CD4-positive, alpha-beta memory T cell (primary cell): ENCODE results near the gene MFSD1. TPM values are rescaled to one million over a fixed set of nuclear protein-coding genes. Genes with fewer than 3 reads are reported as not detected.

Experiments used
- CTCF ChIA-PET: fragments of 350-600 bp; sonication (Branson Sonifier 250); formaldehyde crosslinking; loops from one replicate; lab custom pipeline; 2021; ENCODE audit warnings: inconsistent platforms; ENCODE audit not compliant: partially characterized antibody; lab: Charles Lee
- POLR2A ChIA-PET: fragments of 350-600 bp; sonication (Branson Sonifier 250); formaldehyde crosslinking; loops from one replicate; lab custom pipeline; 2021; ENCODE audit not compliant: partially characterized antibody; lab: Charles Lee
- DNase-seq, 5 donors: peaks; one replicate each; pipeline versions ENCODE4 v3.0.0 to v3.0.0-alpha.2; 2020 to 2022; ENCODE audit warnings: mixed read lengths in 1 of 5
- H3K27ac ChIP-seq: one replicate; pipeline ENCODE4 v1.7.0; 2013; ENCODE audit warnings: low read depth, low read length
- H3K27me3 ChIP-seq: 2 replicates; pipeline ENCODE4 v1.7.0; 2013; ENCODE audit warnings: mild to moderate bottlenecking, low read length, moderate library complexity; ENCODE audit not compliant: insufficient read depth
- H3K36me3 ChIP-seq: 2 replicates; pipeline ENCODE4 v1.7.0; 2013; ENCODE audit warnings: mild to moderate bottlenecking, low read length, moderate library complexity; ENCODE audit not compliant: insufficient read depth
- H3K4me1 ChIP-seq: 2 replicates; pipeline ENCODE4 v1.7.0; 2013; ENCODE audit warnings: mild to moderate bottlenecking, low read length, moderate library complexity; ENCODE audit not compliant: insufficient read depth
- H3K4me3 ChIP-seq, 2 donors: one replicate each; pipeline ENCODE4 v1.7.0; 2013; ENCODE audit warnings: low read length in 2 of 2, mild to moderate bottlenecking in 1 of 2
- H3K9me3 ChIP-seq, 2 donors: one replicate each; pipeline ENCODE4 v1.7.0; 2013; ENCODE audit warnings: low read length in 2 of 2, control low read depth in 1 of 2; ENCODE audit not compliant: control insufficient read depth in 1 of 2
- H3K27ac Mint-ChIP-seq, 7 donors: one replicate each; pipeline ENCODE4 v1.8.0; 2020 to 2021; ENCODE audit warnings: mixed read lengths in 7 of 7, mild to moderate bottlenecking in 6 of 7, inconsistent platforms in 3 of 7, moderate library complexity in 3 of 7
- H3K27me3 Mint-ChIP-seq, 2 donors: one replicate each; pipeline ENCODE4 v1.8.0; 2020 to 2021; ENCODE audit warnings: mixed read lengths in 2 of 2
- H3K36me3 Mint-ChIP-seq, 2 donors: one replicate each; pipeline ENCODE4 v1.8.0; 2020 to 2021; ENCODE audit warnings: mixed read lengths in 2 of 2, inconsistent platforms in 1 of 2, mild to moderate bottlenecking in 1 of 2
- H3K4me1 Mint-ChIP-seq, 4 donors: one replicate each; pipeline ENCODE4 v1.8.0; 2020 to 2021; ENCODE audit warnings: mixed read lengths in 4 of 4, mild to moderate bottlenecking in 1 of 4
- H3K4me3 Mint-ChIP-seq, 8 donors: one replicate each; pipeline ENCODE4 v1.8.0; 2020 to 2021; ENCODE audit warnings: mixed read lengths in 8 of 8, mild to moderate bottlenecking in 7 of 8, moderate library complexity in 6 of 8, inconsistent platforms in 3 of 8
- H3K9me3 Mint-ChIP-seq, 8 donors: one replicate each; pipeline ENCODE4 v1.8.0; 2020 to 2021; ENCODE audit warnings: mixed read lengths in 8 of 8, mild to moderate bottlenecking in 5 of 8, inconsistent platforms in 3 of 8, moderate library complexity in 1 of 8
- intact Hi-C: fragments of 100-400 bp; cut with micrococcal nuclease; formaldehyde crosslinking; loops from one replicate; pipeline ENCODE4 v1.15.1; 2023
- polyA plus RNA-seq, 2 donors: library from polyadenylated mRNA; unstranded; fragments of 300-500 nt; fragmentation: Illumina TruSeq; gene quantifications; one replicate each; pipeline ENCODE4 v1.2.3, GENCODE V29; 2021
- total RNA-seq, 2 experiments: library from RNA; stranded (reverse); gene quantifications; one replicate each; pipeline ENCODE4 v1.2.3, GENCODE V29; 2021

MFSD1 gene
- total and polyA plus RNA-seq, 4 experiments from 2014 or later, result 31.7 to 75.0 (median 42.6) TPM

- H3K36me3 ChIP-seq, result no peaks in the 10 kb centered on the region
- no peaks in the 10 kb centered on the region for H3K4me1 ChIP-seq
- Mint-ChIP-seq H3K4me1 (no peaks in the 10 kb centered on the region), H3K36me3 (peaks cover 37 to 48% of the 10 kb centered on the region in 2 donors), H3K27me3 (no peaks in the 10 kb centered on the region), H3K27ac (no peak overlapping the region), H3K9me3 (peaks cover 0 to 2% (median 0%) of the 10 kb centered on the region in 8 donors), H3K4me3 (no peak overlapping the region)
- POLR2A ChIA-PET, result no interaction called here
- DNase-seq, result no peak
- H3K27ac ChIP-seq, result no peak overlapping the region
- H3K9me3 ChIP-seq, result no peaks in the 10 kb centered on the region
- no peaks in the 10 kb centered on the region for H3K27me3 ChIP-seq
- no peak overlapping the region for H3K4me3 ChIP-seq
- CTCF ChIA-PET, result no interaction called here
- intact Hi-C loops, result no loop called here
Measured at GRCh38 chr3:158831861-158832260, 30.0 kb downstream of the MFSD1 start.

DNA sequence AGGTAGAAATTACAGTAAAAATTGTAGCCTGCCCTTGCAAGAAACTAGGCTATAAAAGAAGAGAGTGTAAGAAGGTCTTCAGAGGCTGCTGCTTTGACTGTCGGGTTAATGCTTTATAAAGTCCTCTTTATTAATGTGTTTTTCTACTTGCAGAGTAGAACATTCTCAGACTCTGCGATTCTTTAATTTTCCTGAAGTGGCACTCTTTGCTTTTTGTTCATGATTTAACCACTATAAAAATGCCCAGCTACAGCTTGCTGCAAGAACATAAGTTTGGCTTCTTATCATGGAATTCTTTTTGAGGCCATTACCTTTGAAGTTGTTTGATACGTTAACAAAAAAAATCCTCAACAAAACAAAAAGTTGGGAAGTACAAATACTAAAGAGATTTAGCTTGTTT, 33.8 kb downstream of the MFSD1 start:
- no peak overlapping the region for H3K27ac Mint-ChIP-seq
- no peaks in the 10 kb centered on the region for H3K4me1 ChIP-seq
- peaks cover 0 to 2% (median 0%) of the 10 kb centered on the region in 8 donors for H3K9me3 Mint-ChIP-seq
- H3K4me3 ChIP-seq, result no peak overlapping the region
- intact Hi-C loops, result no loop called here
- no peaks in the 10 kb centered on the region for H3K27me3 ChIP-seq
- no peaks in the 10 kb centered on the region for H3K9me3 ChIP-seq
- CTCF ChIA-PET, result no interaction called here
- H3K27me3 Mint-ChIP-seq, result no peaks in the 10 kb centered on the region
- no peak for DNase-seq
- H3K4me3 Mint-ChIP-seq, result no peak overlapping the region
- POLR2A ChIA-PET, result no interaction called here
- H3K36me3 Mint-ChIP-seq, result peaks cover 12 to 22% of the 10 kb centered on the region in 2 donors
- no peak overlapping the region for H3K27ac ChIP-seq
- H3K36me3 ChIP-seq, result no peaks in the 10 kb centered on the region
- no peaks in the 10 kb centered on the region for H3K4me1 Mint-ChIP-seq

GRCh38 chr3:158836312-158836711, 34.5 kb downstream of the MFSD1 start:
- Mint-ChIP-seq H3K4me3 (no peak overlapping the region), H3K4me1 (no peaks in the 10 kb centered on the region), H3K36me3 (peaks cover 7 to 16% of the 10 kb centered on the region in 2 donors), H3K27me3 (no peaks in the 10 kb centered on the region), H3K9me3 (no peaks in the 10 kb centered on the region), H3K27ac (no peak overlapping the region)
- ChIA-PET POLR2A (no interaction called here), CTCF (no interaction called here)
- Histone ChIP-seq H3K4me3 (no peak overlapping the region), H3K36me3 (no peaks in the 10 kb centered on the region), H3K4me1 (no peaks in the 10 kb centered on the region), H3K9me3 (no peaks in the 10 kb centered on the region), H3K27me3 (no peaks in the 10 kb centered on the region), H3K27ac (no peak overlapping the region)
- intact Hi-C loops, result no loop called here
- no peak for DNase-seq

DNA sequence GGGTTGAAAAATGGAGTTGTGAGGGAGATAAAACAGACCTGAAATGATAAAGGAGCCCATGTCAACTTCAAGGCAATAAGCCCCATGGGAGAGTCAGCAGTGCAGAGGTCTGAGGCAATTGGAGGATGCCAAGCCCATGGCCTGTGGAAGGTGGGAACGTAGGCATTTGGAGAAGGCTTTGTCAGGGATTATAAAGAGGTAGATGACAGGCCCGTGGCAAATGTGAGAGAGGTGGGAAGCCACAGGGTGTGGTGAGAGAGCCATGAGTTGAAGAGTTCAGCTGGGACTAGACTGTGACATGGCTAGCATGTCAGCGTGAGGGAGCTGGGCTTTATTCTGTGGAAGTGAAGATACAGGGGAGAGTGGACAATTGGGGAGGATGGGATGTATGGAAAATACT, 35.4 kb downstream of the MFSD1 start:
- H3K27me3 Mint-ChIP-seq, result no peaks in the 10 kb centered on the region
- Histone ChIP-seq H3K27ac (no peak overlapping the region), H3K27me3 (no peaks in the 10 kb centered on the region), H3K4me3 (no peak overlapping the region), H3K4me1 (no peaks in the 10 kb centered on the region), H3K36me3 (no peaks in the 10 kb centered on the region), H3K9me3 (no peaks in the 10 kb centered on the region)
- peak overlapping the region in 1 of 7 donors; percentile 54 for H3K27ac Mint-ChIP-seq
- no peaks in the 10 kb centered on the region for H3K9me3 Mint-ChIP-seq
- H3K4me3 Mint-ChIP-seq, result no peak overlapping the region
- ChIA-PET CTCF (no interaction called here), POLR2A (no interaction called here)
- DNase-seq, result no peak
- H3K4me1 Mint-ChIP-seq, result no peaks in the 10 kb centered on the region
- intact Hi-C loops, result no loop called here
- peaks cover 1 to 6% of the 10 kb centered on the region in 2 donors for H3K36me3 Mint-ChIP-seq

DNA sequence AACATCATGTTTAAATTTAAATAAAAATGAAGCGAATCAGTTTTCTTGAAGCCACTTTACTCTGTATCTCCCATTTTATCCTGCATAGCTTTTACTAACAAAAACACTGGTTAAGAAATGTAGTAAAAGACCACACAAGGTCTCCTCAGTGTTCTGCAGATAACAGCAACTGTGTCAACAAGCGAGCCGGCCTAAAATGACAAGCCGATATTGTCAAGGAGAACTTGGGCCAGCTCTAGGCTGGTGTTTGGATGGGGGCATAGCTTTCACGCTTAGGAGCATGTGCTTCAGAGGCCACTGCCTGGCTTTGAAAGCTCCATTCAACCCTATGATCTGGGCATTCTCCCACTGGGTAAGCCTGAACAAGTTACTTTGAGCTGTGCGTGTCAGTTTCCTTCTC, 38.1 kb downstream of the MFSD1 start:
- ChIA-PET CTCF (interaction anchor here (2.1 kb wide), 1 partner anchor 420 kb away, joined by 5 read pairs; no protein-coding TSS in a partner anchor), POLR2A (no interaction called here)
- no peak overlapping the region for H3K4me3 ChIP-seq
- no peak for DNase-seq
- H3K27ac ChIP-seq, result no peak overlapping the region
- Mint-ChIP-seq H3K36me3 (no peaks in the 10 kb centered on the region), H3K4me3 (no peak overlapping the region), H3K27me3 (no peaks in the 10 kb centered on the region), H3K9me3 (no peaks in the 10 kb centered on the region), H3K4me1 (no peaks in the 10 kb centered on the region), H3K27ac (no peak overlapping the region)
- intact Hi-C loops, result no loop called here
- no peaks in the 10 kb centered on the region for H3K36me3 ChIP-seq
- no peaks in the 10 kb centered on the region for H3K9me3 ChIP-seq
- H3K27me3 ChIP-seq, result no peaks in the 10 kb centered on the region
- H3K4me1 ChIP-seq, result no peaks in the 10 kb centered on the region

DNA sequence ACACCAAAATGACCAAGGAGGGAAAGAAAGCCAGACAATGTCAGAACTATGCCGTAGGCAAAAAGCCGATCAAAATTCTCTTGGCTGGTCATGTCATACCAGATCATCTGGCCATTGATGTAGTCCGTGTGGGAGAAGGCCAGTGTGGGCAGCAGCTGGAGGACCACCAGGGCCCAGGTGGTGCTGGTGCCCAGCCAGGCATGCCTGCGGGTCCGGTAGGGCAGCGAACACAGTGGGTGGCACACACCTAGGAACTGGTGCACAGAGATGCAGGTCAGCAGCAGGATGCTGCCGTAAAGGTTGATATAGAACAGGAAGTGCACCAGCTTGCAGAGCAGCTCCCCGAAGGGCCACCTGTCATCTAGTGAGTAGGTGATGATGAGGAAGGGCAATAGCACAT, 39.5 kb downstream of the MFSD1 start:
- H3K4me3 ChIP-seq, result no peak overlapping the region
- Mint-ChIP-seq H3K4me1 (peaks cover 0 to 5% (median 2%) of the 10 kb centered on the region in 4 donors), H3K9me3 (no peaks in the 10 kb centered on the region), H3K27ac (no peak overlapping the region), H3K4me3 (no peak overlapping the region), H3K36me3 (no peaks in the 10 kb centered on the region), H3K27me3 (no peaks in the 10 kb centered on the region)
- H3K27ac ChIP-seq, result no peak overlapping the region
- CTCF ChIA-PET, result interaction anchor here (2.1 kb wide), 1 partner anchor 419 kb away, joined by 5 read pairs; no protein-coding TSS in a partner anchor
- H3K4me1 ChIP-seq, result peaks cover 4% of the 10 kb centered on the region
- H3K27me3 ChIP-seq, result no peaks in the 10 kb centered on the region
- intact Hi-C loops, result no loop called here
- POLR2A ChIA-PET, result no interaction called here
- DNase-seq, result no peak
- no peaks in the 10 kb centered on the region for H3K9me3 ChIP-seq
- no peaks in the 10 kb centered on the region for H3K36me3 ChIP-seq

GRCh38 chr3:158842976-158843375, 41.1 kb downstream of the MFSD1 start:
- Mint-ChIP-seq H3K27ac (no peak overlapping the region), H3K4me3 (no peak overlapping the region), H3K36me3 (no peaks in the 10 kb centered on the region), H3K27me3 (no peaks in the 10 kb centered on the region), H3K4me1 (peaks cover 0 to 5% (median 3%) of the 10 kb centered on the region in 4 donors), H3K9me3 (no peaks in the 10 kb centered on the region)
- Histone ChIP-seq H3K27ac (no peak overlapping the region), H3K4me3 (no peak overlapping the region), H3K36me3 (no peaks in the 10 kb centered on the region), H3K9me3 (no peaks in the 10 kb centered on the region), H3K4me1 (peaks cover 4% of the 10 kb centered on the region), H3K27me3 (no peaks in the 10 kb centered on the region)
- intact Hi-C loops, result no loop called here
- DNase-seq, result no peak
- POLR2A ChIA-PET, result no interaction called here
- CTCF ChIA-PET, result no interaction called here
